ENCODE data around the gene C1QA. TPM values are rescaled to one million over a fixed set of nuclear protein-coding genes. Genes with fewer than 3 reads are reported as not detected.
"Not testable (repeated sequence)": the region's sequence is repeated elsewhere in the genome, so short reads cannot be mapped to it uniquely, and the experiment has no call there.

The C1QA gene
- total and polyA plus RNA-seq, 4 donors, result 65.3 to 396 (median 197) TPM

DNA sequence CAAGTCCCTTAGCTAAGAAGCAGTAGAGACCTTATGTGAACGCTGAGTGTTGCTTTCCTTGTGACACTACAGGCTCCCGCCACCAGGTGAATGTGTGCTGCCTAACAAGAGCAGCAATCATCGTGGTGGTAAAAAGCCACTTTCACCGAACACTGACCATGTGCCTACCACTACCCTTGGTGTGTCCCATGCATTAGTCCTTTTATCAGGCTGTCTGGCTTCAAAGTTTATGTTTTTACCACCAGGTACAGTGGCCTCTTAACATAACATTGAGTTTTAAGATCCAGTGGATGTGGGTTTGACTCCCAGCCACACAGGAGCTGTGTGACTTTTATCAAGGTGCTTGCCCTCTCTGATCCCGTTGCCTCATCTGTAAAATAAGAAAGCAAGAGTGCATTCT, 18.3 kb downstream of the C1QA start:
- no peaks in the 10 kb centered on the region for H3K4me1 ChIP-seq (ENCODE audit: control insufficient read depth in 1 of 2, insufficient read depth in 2 of 2, low read length in 2 of 2)
- intact Hi-C loops (cut with DNase I), result no loop called here
- WGBS, 2 donors, result 56 to 61% methylated on average over 5 of the region's 5 CpGs
- no peaks in the 10 kb centered on the region for H3K36me3 ChIP-seq (ENCODE audit: control insufficient read depth in 1 of 2, insufficient read depth in 2 of 2, low read length in 1 of 2)
- ATAC-seq (ENCODE audit: low FRiP score), result no peak
- no peak for DNase-seq
- H3K27ac ChIP-seq (ENCODE audit: low read depth in 1 of 2, low read length in 2 of 2), result no peak overlapping the region
- no peaks in the 10 kb centered on the region for H3K27me3 ChIP-seq (ENCODE audit: control insufficient read depth in 1 of 2, insufficient read depth in 2 of 2, low read length in 1 of 2)
- H3K4me3 ChIP-seq (ENCODE audit: low read length in 2 of 2), result no peak overlapping the region
- H3K9me3 ChIP-seq (ENCODE audit: control insufficient read depth, low read length), result no peaks in the 10 kb centered on the region

DNA sequence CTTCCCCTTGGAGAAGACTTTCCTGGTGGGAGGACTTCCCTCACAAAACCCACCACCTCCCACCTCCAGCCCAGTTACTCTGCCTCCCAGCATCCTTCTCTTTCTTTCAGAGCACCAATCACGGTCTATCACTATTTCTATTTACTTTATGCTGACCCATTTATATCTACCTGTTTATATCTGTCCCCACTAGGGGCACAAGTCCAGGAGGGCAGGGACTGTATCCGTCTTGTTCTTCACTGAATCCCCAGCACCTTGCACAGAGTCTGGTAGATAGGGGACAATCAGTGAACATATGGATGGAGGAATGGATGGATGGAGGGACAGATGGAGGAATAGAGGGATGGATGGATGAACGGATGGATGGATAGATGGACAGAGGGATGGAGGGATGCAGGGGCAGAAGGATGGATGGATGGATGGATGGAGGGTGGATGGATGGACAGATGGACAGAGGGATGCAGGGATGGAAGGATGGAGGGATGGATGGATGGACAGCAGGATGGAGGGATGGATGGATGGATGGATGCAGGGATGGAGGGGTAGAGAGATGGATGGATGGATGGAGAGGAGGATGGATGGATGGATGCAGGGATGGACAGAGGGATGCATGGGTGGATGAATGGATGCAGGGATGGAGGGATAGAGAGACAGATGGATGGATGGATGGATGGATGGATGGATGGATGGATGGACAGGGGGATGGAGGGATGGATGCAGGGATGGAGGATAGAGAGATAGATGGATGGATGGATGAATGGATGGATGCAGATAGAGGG, 22.1 kb downstream of the C1QA start:
- no peak for DNase-seq
- intact Hi-C loops (cut with DNase I), result no loop called here
- H3K27ac ChIP-seq (ENCODE audit: low read depth in 1 of 2, low read length in 2 of 2), result no peak overlapping the region
- no peaks in the 10 kb centered on the region for H3K36me3 ChIP-seq (ENCODE audit: control insufficient read depth in 1 of 2, insufficient read depth in 2 of 2, low read length in 1 of 2)
- H3K4me3 ChIP-seq (ENCODE audit: low read length in 2 of 2), result no peak overlapping the region
- no peaks in the 10 kb centered on the region for H3K4me1 ChIP-seq (ENCODE audit: control insufficient read depth in 1 of 2, insufficient read depth in 2 of 2, low read length in 2 of 2)
- no peak for ATAC-seq (ENCODE audit: low FRiP score)
- WGBS, 2 donors, result 64 to 75% methylated on average over 3 of the region's 3 CpGs
- no peaks in the 10 kb centered on the region for H3K9me3 ChIP-seq (ENCODE audit: control insufficient read depth, low read length)
- H3K27me3 ChIP-seq (ENCODE audit: control insufficient read depth in 1 of 2, insufficient read depth in 2 of 2, low read length in 1 of 2), result no peaks in the 10 kb centered on the region

DNA sequence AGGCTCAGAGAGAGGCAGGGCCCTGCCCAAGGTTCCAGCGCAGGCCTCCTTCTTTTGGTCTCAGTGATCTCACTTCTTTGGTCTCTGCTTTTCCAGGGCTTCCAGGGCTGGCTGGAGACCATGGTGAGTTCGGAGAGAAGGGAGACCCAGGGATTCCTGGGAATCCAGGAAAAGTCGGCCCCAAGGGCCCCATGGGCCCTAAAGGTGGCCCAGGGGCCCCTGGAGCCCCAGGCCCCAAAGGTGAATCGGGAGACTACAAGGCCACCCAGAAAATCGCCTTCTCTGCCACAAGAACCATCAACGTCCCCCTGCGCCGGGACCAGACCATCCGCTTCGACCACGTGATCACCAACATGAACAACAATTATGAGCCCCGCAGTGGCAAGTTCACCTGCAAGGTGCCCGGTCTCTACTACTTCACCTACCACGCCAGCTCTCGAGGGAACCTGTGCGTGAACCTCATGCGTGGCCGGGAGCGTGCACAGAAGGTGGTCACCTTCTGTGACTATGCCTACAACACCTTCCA, 24.4 kb downstream of the C1QA start:
- Histone ChIP-seq H3K4me1 (ENCODE audit: control insufficient read depth in 1 of 2, insufficient read depth in 2 of 2, low read length in 2 of 2) (no peaks in the 10 kb centered on the region), H3K9me3 (ENCODE audit: control insufficient read depth, low read length) (no peaks in the 10 kb centered on the region), H3K36me3 (ENCODE audit: control insufficient read depth in 1 of 2, insufficient read depth in 2 of 2, low read length in 1 of 2) (no peaks in the 10 kb centered on the region), H3K4me3 (ENCODE audit: low read length in 2 of 2) (no peak overlapping the region), H3K27me3 (ENCODE audit: control insufficient read depth in 1 of 2, insufficient read depth in 2 of 2, low read length in 1 of 2) (no peaks in the 10 kb centered on the region), H3K27ac (ENCODE audit: low read depth in 1 of 2, low read length in 2 of 2) (no peak overlapping the region)
- 93 to 94% methylated on average over 19 of the region's 19 CpGs for WGBS, 2 donors
- DNase-seq, result peak in 1 of 2 donors; percentile 36
- intact Hi-C loops (cut with DNase I), result no loop called here
- no peak for ATAC-seq (ENCODE audit: low FRiP score)

DNA sequence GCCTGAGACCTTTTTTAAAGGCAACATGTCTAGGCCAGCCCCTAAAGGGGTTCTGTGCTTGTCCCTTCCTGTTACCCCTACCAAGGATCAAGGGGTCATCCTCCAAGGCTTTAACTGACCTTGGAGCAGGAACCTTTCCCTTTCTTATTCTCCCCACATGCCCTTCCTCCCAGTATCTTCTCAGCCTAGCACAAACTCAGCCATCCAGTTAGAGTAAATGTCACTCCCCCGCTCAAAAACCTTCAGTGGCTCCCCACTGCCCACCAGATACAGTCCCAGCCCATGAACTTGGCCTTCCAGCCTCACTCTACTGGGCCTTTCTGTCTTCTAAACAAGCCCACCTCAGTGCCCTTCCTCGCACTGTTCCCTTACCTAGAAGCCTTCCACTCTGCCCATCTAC, 25.5 kb downstream of the C1QA start:
- ATAC-seq (ENCODE audit: low FRiP score), result no peak
- no peaks in the 10 kb centered on the region for H3K36me3 ChIP-seq (ENCODE audit: control insufficient read depth in 1 of 2, insufficient read depth in 2 of 2, low read length in 1 of 2)
- intact Hi-C loops (cut with DNase I), result no loop called here

DNA sequence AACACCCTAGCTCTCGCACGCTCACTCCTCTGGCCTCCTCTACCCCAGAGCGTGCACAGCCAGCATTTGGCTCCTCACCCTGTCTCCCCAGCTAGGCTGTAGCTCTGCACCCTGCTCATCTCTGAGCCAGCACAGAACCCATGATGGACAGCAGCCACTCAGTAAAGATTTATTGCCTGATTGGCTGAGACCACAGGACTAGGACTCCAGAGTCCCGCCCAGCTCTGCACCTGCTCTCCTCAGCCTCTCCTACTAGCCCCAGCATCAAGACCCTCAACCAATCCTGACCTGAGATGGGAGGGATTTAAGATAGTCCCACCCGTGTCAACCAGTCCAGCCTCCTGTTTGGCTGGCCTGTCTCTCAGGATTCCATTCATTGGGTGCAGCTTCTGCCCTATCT, 25.9 kb downstream of the C1QA start:
- H3K27me3 ChIP-seq (ENCODE audit: control insufficient read depth in 1 of 2, insufficient read depth in 2 of 2, low read length in 1 of 2), result no peaks in the 10 kb centered on the region
- H3K4me3 ChIP-seq (ENCODE audit: low read length in 2 of 2), result no peak overlapping the region
- intact Hi-C loops (cut with DNase I), result no loop called here
- peak in 1 of 2 donors; percentile 57 for DNase-seq
- no peaks in the 10 kb centered on the region for H3K4me1 ChIP-seq (ENCODE audit: control insufficient read depth in 1 of 2, insufficient read depth in 2 of 2, low read length in 2 of 2)
- no peaks in the 10 kb centered on the region for H3K9me3 ChIP-seq (ENCODE audit: control insufficient read depth, low read length)
- no peaks in the 10 kb centered on the region for H3K36me3 ChIP-seq (ENCODE audit: control insufficient read depth in 1 of 2, insufficient read depth in 2 of 2, low read length in 1 of 2)
- no peak for ATAC-seq (ENCODE audit: low FRiP score)
- no peak overlapping the region for H3K27ac ChIP-seq (ENCODE audit: low read depth in 1 of 2, low read length in 2 of 2)
- WGBS, 2 donors, result 79 to 85% methylated on average over 5 of the region's 5 CpGs

More for the DNA sequence above, 25.5 kb downstream of the C1QA start:
- WGBS, 2 donors, result 93 to 94% methylated on average over 2 of the region's 2 CpGs
- Histone ChIP-seq H3K27me3 (ENCODE audit: control insufficient read depth in 1 of 2, insufficient read depth in 2 of 2, low read length in 1 of 2) (no peaks in the 10 kb centered on the region), H3K9me3 (ENCODE audit: control insufficient read depth, low read length) (no peaks in the 10 kb centered on the region), H3K4me1 (ENCODE audit: control insufficient read depth in 1 of 2, insufficient read depth in 2 of 2, low read length in 2 of 2) (no peaks in the 10 kb centered on the region), H3K27ac (ENCODE audit: low read depth in 1 of 2, low read length in 2 of 2) (no peak overlapping the region), H3K4me3 (ENCODE audit: low read length in 2 of 2) (no peak overlapping the region)
- DNase-seq, result no peak

DNA sequence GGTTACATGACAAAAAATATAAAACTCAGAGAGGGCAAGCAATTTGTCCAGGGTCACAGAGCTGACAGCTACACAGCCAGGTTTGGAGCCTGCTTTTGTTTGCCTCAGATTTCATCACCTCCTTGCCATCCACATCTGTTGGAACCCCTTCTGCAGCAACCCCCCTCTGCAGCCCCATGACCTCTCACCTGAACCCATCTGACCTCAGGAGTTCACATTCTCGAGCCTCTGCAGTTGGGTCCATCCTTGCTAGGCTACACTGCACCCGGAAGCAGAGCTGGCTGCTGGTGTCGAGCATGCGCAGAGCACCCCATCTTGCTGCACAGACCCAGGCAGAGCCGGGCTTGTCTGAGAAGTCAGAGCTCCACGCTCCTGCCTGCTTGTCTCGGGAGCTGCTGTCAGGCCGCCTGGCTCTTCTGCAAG, 26.6 kb downstream of the C1QA start:
- no peak for DNase-seq
- H3K4me1 ChIP-seq (ENCODE audit: control insufficient read depth in 1 of 2, insufficient read depth in 2 of 2, low read length in 2 of 2), result no peaks in the 10 kb centered on the region
- H3K27me3 ChIP-seq (ENCODE audit: control insufficient read depth in 1 of 2, insufficient read depth in 2 of 2, low read length in 1 of 2), result no peaks in the 10 kb centered on the region
- no peaks in the 10 kb centered on the region for H3K9me3 ChIP-seq (ENCODE audit: control insufficient read depth, low read length)
- ATAC-seq (ENCODE audit: low FRiP score), result no peak
- H3K36me3 ChIP-seq (ENCODE audit: control insufficient read depth in 1 of 2, insufficient read depth in 2 of 2, low read length in 1 of 2), result no peaks in the 10 kb centered on the region
- no peak overlapping the region for H3K4me3 ChIP-seq (ENCODE audit: low read length in 2 of 2)
- intact Hi-C loops (cut with DNase I), result no loop called here
- 72 to 79% methylated on average over 8 of the region's 8 CpGs for WGBS, 2 donors
- H3K27ac ChIP-seq (ENCODE audit: low read depth in 1 of 2, low read length in 2 of 2), result no peak overlapping the region

DNA sequence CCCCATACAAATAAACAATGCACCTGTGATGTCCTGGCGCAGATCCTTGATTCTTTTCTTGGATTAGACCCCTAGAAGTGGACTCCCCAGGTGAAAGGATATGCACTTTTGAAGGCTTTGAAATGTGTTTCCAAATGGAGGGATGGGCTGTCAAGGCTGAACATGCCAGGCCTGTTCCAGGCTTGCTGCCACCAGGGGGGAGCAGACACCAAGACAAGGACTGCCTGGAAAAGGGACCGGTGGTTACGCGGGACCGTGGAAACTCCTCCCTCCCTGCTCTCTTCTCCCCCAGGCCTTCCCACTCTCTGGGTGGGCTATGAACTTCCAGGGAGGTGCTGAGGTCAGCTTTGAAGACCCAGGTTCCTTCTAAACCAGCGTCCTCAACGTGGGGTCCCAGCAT, 29.3 kb downstream of the C1QA start:
- no peak for DNase-seq
- Histone ChIP-seq H3K4me3 (ENCODE audit: low read length in 2 of 2) (no peak overlapping the region), H3K9me3 (ENCODE audit: control insufficient read depth, low read length) (no peaks in the 10 kb centered on the region), H3K4me1 (ENCODE audit: control insufficient read depth in 1 of 2, insufficient read depth in 2 of 2, low read length in 2 of 2) (no peaks in the 10 kb centered on the region), H3K27ac (ENCODE audit: low read depth in 1 of 2, low read length in 2 of 2) (no peak overlapping the region), H3K27me3 (ENCODE audit: control insufficient read depth in 1 of 2, insufficient read depth in 2 of 2, low read length in 1 of 2) (no peaks in the 10 kb centered on the region), H3K36me3 (ENCODE audit: control insufficient read depth in 1 of 2, insufficient read depth in 2 of 2, low read length in 1 of 2) (no peaks in the 10 kb centered on the region)
- intact Hi-C loops (cut with DNase I), result no loop called here
- WGBS, 2 donors, result 32 to 48% methylated on average over 3 to 7 of the region's 7 CpGs
- ATAC-seq (ENCODE audit: low FRiP score), result no peak

DNA sequence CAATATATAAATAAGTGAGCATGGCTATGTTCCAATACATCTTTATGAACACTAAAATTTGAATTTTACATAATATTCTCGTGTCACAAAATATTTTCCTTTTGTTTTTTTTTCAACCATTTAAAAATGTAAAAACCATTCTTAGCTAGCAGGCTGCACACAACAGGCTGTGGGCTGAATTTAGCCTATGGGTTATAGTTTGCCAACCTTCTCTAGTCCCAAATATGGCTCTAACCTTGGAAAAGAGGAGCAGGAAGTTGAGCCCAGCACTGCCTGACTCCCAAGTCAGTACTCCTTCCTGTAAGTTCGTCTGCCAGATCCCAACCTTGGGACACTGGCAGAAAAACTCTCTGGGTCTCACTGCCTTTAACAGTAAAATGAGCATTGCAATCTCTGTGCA, 30.0 kb downstream of the C1QA start:
- ATAC-seq (ENCODE audit: low FRiP score), result no peak
- intact Hi-C loops (cut with DNase I), result no loop called here

DNA sequence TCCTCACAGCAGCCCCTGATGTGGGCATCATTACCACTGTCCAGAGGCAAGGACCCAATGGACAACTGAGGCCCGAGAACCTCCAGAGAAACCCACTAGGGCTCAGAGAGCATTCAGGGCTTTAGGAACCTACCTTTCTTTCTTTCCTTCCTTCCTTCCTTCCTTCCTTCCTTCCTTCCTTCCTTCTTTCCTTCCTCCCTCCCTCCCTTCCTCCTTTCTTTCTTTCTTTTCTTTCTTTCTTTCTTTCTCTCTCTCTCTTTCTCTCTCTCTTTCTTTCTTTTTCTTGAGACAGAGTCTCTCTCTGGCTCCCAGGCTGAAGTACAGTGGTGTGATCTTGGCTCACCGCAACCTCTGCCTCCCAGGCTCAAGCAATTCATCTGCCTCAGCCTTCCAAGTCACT, 32.4 kb downstream of the C1QA start:
- H3K27ac ChIP-seq (ENCODE audit: low read depth in 1 of 2, low read length in 2 of 2); H3K4me3 ChIP-seq (ENCODE audit: low read length in 2 of 2); DNase-seq; intact Hi-C loops (cut with DNase I); H3K27me3 ChIP-seq (ENCODE audit: control insufficient read depth in 1 of 2, insufficient read depth in 2 of 2, low read length in 1 of 2); H3K36me3 ChIP-seq (ENCODE audit: control insufficient read depth in 1 of 2, insufficient read depth in 2 of 2, low read length in 1 of 2); H3K9me3 ChIP-seq (ENCODE audit: control insufficient read depth, low read length); H3K4me1 ChIP-seq (ENCODE audit: control insufficient read depth in 1 of 2, insufficient read depth in 2 of 2, low read length in 2 of 2); ATAC-seq (ENCODE audit: low FRiP score): not testable (repeated sequence)
- 91 to 97% methylated on average over 2 of the region's 2 CpGs for WGBS, 2 donors

More for the DNA sequence above, 30.0 kb downstream of the C1QA start:
- no peaks in the 10 kb centered on the region for H3K27me3 ChIP-seq (ENCODE audit: control insufficient read depth in 1 of 2, insufficient read depth in 2 of 2, low read length in 1 of 2)
- H3K27ac ChIP-seq (ENCODE audit: low read depth in 1 of 2, low read length in 2 of 2), result no peak overlapping the region
- no peak overlapping the region for H3K4me3 ChIP-seq (ENCODE audit: low read length in 2 of 2)
- no peaks in the 10 kb centered on the region for H3K36me3 ChIP-seq (ENCODE audit: control insufficient read depth in 1 of 2, insufficient read depth in 2 of 2, low read length in 1 of 2)
- DNase-seq, result no peak
- WGBS, 2 donors, result 15% methylated on average over 2 of the region's 2 CpGs
- no peaks in the 10 kb centered on the region for H3K9me3 ChIP-seq (ENCODE audit: control insufficient read depth, low read length)
- no peaks in the 10 kb centered on the region for H3K4me1 ChIP-seq (ENCODE audit: control insufficient read depth in 1 of 2, insufficient read depth in 2 of 2, low read length in 2 of 2)

Measured in aorta (tissue), 5 donors.